GM19324 (cell line): Measurements from ENCODE around the gene FGF14.
A peak's percentile ranks its signal among the peaks of the same experiment; 100 is the strongest.

Experiments
- ATAC-seq: cut with Tn5 transposase; IDR thresholded peaks from one replicate; pipeline ENCODE4 v1.9.1; 2021; ENCODE audit warnings: mild to moderate bottlenecking, moderate library complexity; ENCODE audit not compliant: unreplicated experiment, low FRiP score

FGF14 gene

GRCh38 chr13:102311901-102312300 lies 89.9 kb downstream of the FGF14 start:
- peak; percentile 53 for ATAC-seq

- no peak for ATAC-seq
Measured at GRCh38 chr13:102311419-102311796, 90.4 kb downstream of the FGF14 start.

- no peak for ATAC-seq
Measured at GRCh38 chr13:102310691-102311418, 91.0 kb downstream of the FGF14 start.

- ATAC-seq: no peak
Measured at GRCh38 chr13:102309110-102309509, 92.7 kb downstream of the FGF14 start.

- ATAC-seq: no peak
Measured at GRCh38 chr13:102302534-102302933, 99.3 kb downstream of the FGF14 start.

- no peak for ATAC-seq
Measured at GRCh38 chr13:102300379-102300778, 101.5 kb downstream of the FGF14 start.

GRCh38 chr13:102299366-102299765 lies 102.5 kb downstream of the FGF14 start:
- ATAC-seq: no peak

GRCh38 chr13:102298051-102298450 lies 103.8 kb downstream of the FGF14 start:
- no peak for ATAC-seq

GRCh38 chr13:102295316-102296048 lies 106.4 kb downstream of the FGF14 start:
- no peak for ATAC-seq

- ATAC-seq: no peak
Measured at GRCh38 chr13:102294407-102295018, 107.3 kb downstream of the FGF14 start.

- no peak for ATAC-seq
Measured at GRCh38 chr13:102293723-102294122, 108.1 kb downstream of the FGF14 start.

- ATAC-seq: no peak
Measured at GRCh38 chr13:102291587-102292218, 110.1 kb downstream of the FGF14 start.

- no peak for ATAC-seq
Measured at GRCh38 chr13:102289606-102290005, 112.2 kb downstream of the FGF14 start.

- ATAC-seq: no peak
Measured at GRCh38 chr13:102286326-102286725, 115.5 kb downstream of the FGF14 start.

- no peak for ATAC-seq
Measured at GRCh38 chr13:102280366-102280765, 121.5 kb downstream of the FGF14 start.

GRCh38 chr13:102277286-102277685 lies 124.6 kb downstream of the FGF14 start:
- no peak for ATAC-seq

- no peak for ATAC-seq
Measured at GRCh38 chr13:102276404-102276803, 125.4 kb downstream of the FGF14 start.

GRCh38 chr13:102275969-102276368 lies 125.9 kb downstream of the FGF14 start:
- ATAC-seq: no peak

GRCh38 chr13:102273111-102273510 lies 128.7 kb downstream of the FGF14 start:
- ATAC-seq: no peak

GRCh38 chr13:102267191-102267590 lies 134.7 kb downstream of the FGF14 start:
- ATAC-seq: no peak

GRCh38 chr13:102261809-102262208 lies 140.0 kb downstream of the FGF14 start:
- no peak for ATAC-seq
